Right lobe of liver (tissue), 6 donors: ENCODE results near the gene PRND. TPM values are rescaled to one million over a fixed set of nuclear protein-coding genes. Genes with fewer than 3 reads are reported as not detected.

Experiments
- ATAC-seq, 4 donors: fragments of 200-7000 bp; cut with Tn5 transposase; one replicate each; pipeline ENCODE4 v1.9.1; 2020; ENCODE audit warnings: mild to moderate bottlenecking in 4 of 4, moderate library complexity in 4 of 4
- DNase-seq, 3 donors: peaks; one replicate each; pipeline ENCODE4 v3.0.0-alpha.2; 2020
- H3K27ac ChIP-seq, 3 donors: fragments of 200-600 bp; one replicate each; pipeline ENCODE4 v1.8.0; 2022
- H3K27me3 ChIP-seq, 2 donors: fragments of 200-600 bp; one replicate each; pipeline ENCODE4 v1.8.0; 2022
- H3K36me3 ChIP-seq, 4 donors: fragments of 200-600 bp; sonication (generic) in 1 of 4; one replicate each; pipeline versions ENCODE4 v1.5.1 to v1.8.0; 2017 to 2022; ENCODE audit warnings: control low read depth in 1 of 4
- H3K4me1 ChIP-seq, 4 donors: fragments of 200-600 bp; sonication (generic) in 1 of 4; one replicate each; pipeline versions ENCODE4 v1.5.1 to v1.8.0; 2017 to 2022; ENCODE audit warnings: control low read depth in 1 of 4
- H3K4me3 ChIP-seq, 3 donors: fragments of 200-600 bp; one replicate each; pipeline ENCODE4 v1.8.0; 2022
- H3K9me3 ChIP-seq, 4 donors: fragments of 200-600 bp; sonication (generic) in 1 of 4; one replicate each; pipeline versions ENCODE4 v1.5.1 to v1.8.0; 2017 to 2022; ENCODE audit warnings: control low read depth in 1 of 4
- CTCF ChIP-seq, 4 donors: fragments of 200-600 bp in 3 of 4; fragments of 450-650 bp in 1 of 4; IDR thresholded peaks; one replicate each; pipeline versions ENCODE4 v1.5.1 to v1.8.0; 2016 to 2022; ENCODE audit warnings: antibody characterized with exemption in 4 of 4, mild to moderate bottlenecking in 2 of 4
- POLR2A ChIP-seq: fragments of 450-650 bp; IDR thresholded peaks from one replicate; pipeline ENCODE4 v1.6.1; 2017; ENCODE audit warnings: antibody characterized with exemption, mild to moderate bottlenecking
- WGBS: methylation state at CpG from one replicate; pipeline ENCODE4 v1.1.6; 2018; ENCODE audit warnings: low coverage, low lambda C conversion rate; ENCODE audit not compliant: insufficient coverage; ENCODE audit errors: missing lambda C conversion rate; 5-methylcytosine and 5-hydroxymethylcytosine counted together
- intact Hi-C, 2 donors: fragments of 100-400 bp; cut with DNase I; formaldehyde crosslinking; loops; one replicate each; pipeline versions ENCODE4 v1.11.2 to v1.14.1; 2022
- total RNA-seq, 6 experiments: library from RNA; depleted of rRNA in 2 of 6; stranded (reverse); fragments of >200 nt in 2 of 6; fragmentation: NEBNext Ultra II Directional in 3 of 6; extraction: Animal tissue kit (Norgen Biotek cat#: 25700) in 3 of 6; gene quantifications; one replicate each; pipeline versions ENCODE4 v1.1.0 to v1.2.4, GENCODE V29; 2016 to 2023
- donor health status: DM: no; HTN: yes; CAD: no.
- donor health status: DM: no; HTN: no; CAD: no.
- donor health status: DM: no; HTN: no; CAD: no.
- donor health status: DM: no; HTN: yes; CAD: no.
- donor health status: DM: no; HTN: yes; CAD: no.

The PRND gene
- total RNA-seq, 6 experiments from 2014 or later, result not detected

GRCh38 chr20:4691753-4692152 lies 30.0 kb upstream of the PRND start:
- Histone ChIP-seq H3K27me3 (no peaks in the 10 kb centered on the region), H3K27ac (no peak overlapping the region), H3K36me3 (no peaks in the 10 kb centered on the region), H3K9me3 (no peaks in the 10 kb centered on the region), H3K4me1 (peaks cover 0 to 16% (median 0%) of the 10 kb centered on the region in 4 donors), H3K4me3 (no peak overlapping the region)
- intact Hi-C loops, result no loop called here
- TF ChIP-seq CTCF (IDR thresholded peaks at IDR 0.05) (no peak), POLR2A (no peak)
- 46% methylated on average over 2 of the region's 2 CpGs for WGBS
- DNase-seq (no peak), ATAC-seq (no peak)

GRCh38 chr20:4694076-4694475 lies 27.6 kb upstream of the PRND start:
- intact Hi-C loops, result no loop called here

GRCh38 chr20:4697189-4697830 lies 24.4 kb upstream of the PRND start:
- Histone ChIP-seq H3K27ac (no peak overlapping the region), H3K4me3 (no peak overlapping the region), H3K27me3 (no peaks in the 10 kb centered on the region), H3K9me3 (no peaks in the 10 kb centered on the region), H3K36me3 (peaks cover 0 to 11% (median 3%) of the 10 kb centered on the region in 4 donors), H3K4me1 (no peaks in the 10 kb centered on the region)
- no peak for ATAC-seq
- 89% methylated on average over 7 of the region's 7 CpGs for WGBS
- TF ChIP-seq CTCF (IDR thresholded peaks at IDR 0.05) (no peak), POLR2A (no peak)
- no peak for DNase-seq
- intact Hi-C loops, result no loop called here

More at GRCh38 chr20:4694076-4694475, 27.6 kb upstream of the PRND start:
- no peaks in the 10 kb centered on the region for H3K9me3 ChIP-seq
- no peak for ATAC-seq
- no peaks in the 10 kb centered on the region for H3K36me3 ChIP-seq
- no peak overlapping the region for H3K4me3 ChIP-seq
- H3K27ac ChIP-seq, result no peak overlapping the region
- H3K4me1 ChIP-seq, result no peaks in the 10 kb centered on the region
- TF ChIP-seq CTCF (IDR thresholded peaks at IDR 0.05), result no peak
- TF ChIP-seq POLR2A, result no peak
- no peak for DNase-seq
- WGBS, result 100% methylated on average over 1 of the region's 1 CpG
- no peaks in the 10 kb centered on the region for H3K27me3 ChIP-seq

GRCh38 chr20:4697831-4698221 lies 23.9 kb upstream of the PRND start:
- Histone ChIP-seq H3K4me3 (no peak overlapping the region), H3K27me3 (no peaks in the 10 kb centered on the region), H3K9me3 (no peaks in the 10 kb centered on the region), H3K4me1 (no peaks in the 10 kb centered on the region), H3K27ac (no peak overlapping the region), H3K36me3 (peaks cover 0 to 11% (median 3%) of the 10 kb centered on the region in 4 donors)
- DNase-seq, result no peak
- WGBS, result 65% methylated on average over 2 of the region's 2 CpGs
- intact Hi-C loops, result no loop called here
- no peak for ATAC-seq
- TF ChIP-seq POLR2A (no peak), CTCF (IDR thresholded peaks at IDR 0.05) (no peak)
